ENCODE measurements around the gene CCDC7.

- no peak for TF ChIP-seq POU6F1 (CRISPR knock-in tag; IDR thresholded peaks at IDR 0.05; ENCODE audit: borderline replicate concordance, low read depth)
- TF ChIP-seq GLIS3 (CRISPR knock-in tag; IDR thresholded peaks at IDR 0.05): no peak
- no peak for TF ChIP-seq ZFP3 (CRISPR knock-in tag; IDR thresholded peaks at IDR 0.05)
- TF ChIP-seq TOX (CRISPR knock-in tag; IDR thresholded peaks at IDR 0.05; ENCODE audit: borderline replicate concordance): no peak
- TF ChIP-seq ZC3H10 (CRISPR knock-in tag; IDR thresholded peaks at IDR 0.05): no peak
- no peak for TF ChIP-seq RARB (CRISPR knock-in tag; IDR thresholded peaks at IDR 0.05)
- TF ChIP-seq PATZ1 (CRISPR knock-in tag; IDR thresholded peaks at IDR 0.05; ENCODE audit: borderline replicate concordance): no peak
- TF ChIP-seq ARNTL (CRISPR knock-in tag; IDR thresholded peaks at IDR 0.05; ENCODE audit: borderline replicate concordance, low read depth): no peak
- no peak for TF ChIP-seq ZFP30 (CRISPR knock-in tag; IDR thresholded peaks at IDR 0.05)
Measured at GRCh38 chr10:32577448-32577847, 131.5 kb downstream of the CCDC7 start.
